Measurements from ENCODE around the gene RELL1. TPM values are rescaled to one million over a fixed set of nuclear protein-coding genes. Genes with fewer than 3 reads are reported as not detected.

The RELL1 gene
- polyA plus RNA-seq, 1 of the 3 experiments (the other 2 are of a cell fraction), result 4.5 TPM

DNA sequence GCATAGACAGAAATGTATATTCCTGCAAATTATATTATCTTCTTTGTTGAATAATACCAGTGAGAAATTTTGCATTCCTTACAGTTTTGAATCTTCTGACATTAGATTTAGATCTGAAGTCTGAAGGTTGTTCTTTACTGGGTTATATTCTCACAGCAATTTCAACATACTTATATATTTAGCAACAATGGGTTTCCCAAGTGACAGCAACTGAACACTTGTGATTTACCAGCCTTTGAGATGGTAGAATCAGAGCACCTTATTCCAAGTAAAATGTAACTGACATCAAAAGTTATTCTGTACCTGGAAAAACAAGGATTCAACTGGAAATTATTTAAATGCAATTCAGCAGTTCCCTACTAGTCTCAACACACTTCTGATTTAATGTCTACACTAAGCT, 66.0 kb downstream of the RELL1 start:
- Histone ChIP-seq H3K9me2 (no peaks in the 10 kb centered on the region), H3K27ac (ENCODE audit: low read depth in 2 of 2, low read length in 1 of 2) (no peak overlapping the region), H4K20me1 (ENCODE audit: insufficient read depth) (no peaks in the 10 kb centered on the region), H3K27me3 (ENCODE audit: insufficient read depth) (no peaks in the 10 kb centered on the region), H3K4me2 (no peak overlapping the region), H3K79me2 (ENCODE audit: insufficient read depth) (no peaks in the 10 kb centered on the region), H3K9me3 (no peaks in the 10 kb centered on the region), H3F3A (replicated peaks; ENCODE audit: insufficient read depth) (no peaks in the 10 kb centered on the region), H2AFZ (ENCODE audit: low read depth) (no peak overlapping the region), H3K36me3 (replicated peaks in 1 of 2; ENCODE audit: control insufficient read depth in 1 of 2, insufficient read depth in 2 of 2, low read length in 1 of 2) (no peaks in the 10 kb centered on the region), H3K4me1 (ENCODE audit: control insufficient read depth in 1 of 2, insufficient read depth in 2 of 2, low read depth in 1 of 2, low read length in 1 of 2) (peaks cover 0 to 14% of the 10 kb centered on the region in 2 experiments; a peak in 2 of 4 replicates), H3K4me3 (ENCODE audit: low read depth in 2 of 2, low read length in 1 of 2) (no peak overlapping the region), H3K9ac (no peak overlapping the region)
- TF ChIP-seq, protein P1, sequence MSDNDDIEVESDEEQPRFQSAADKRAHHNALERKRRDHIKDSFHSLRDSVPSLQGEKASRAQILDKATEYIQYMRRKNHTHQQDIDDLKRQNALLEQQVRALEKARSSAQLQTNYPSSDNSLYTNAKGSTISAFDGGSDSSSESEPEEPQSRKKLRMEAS (IDR thresholded peaks at IDR 0.05; ENCODE audit: low read depth), result no peak
- TF ChIP-seq FOSL2 (IDR thresholded peaks at IDR 0.05; ENCODE audit: borderline replicate concordance, low read depth) (no peak), RXRA (IDR thresholded peaks at IDR 0.05; ENCODE audit: borderline replicate concordance, low read depth) (no peak), RFX5 (IDR thresholded peaks at IDR 0.05; ENCODE audit: low read length) (no peak), NRF1 (IDR thresholded peaks at IDR 0.05; ENCODE audit: low read depth, low read length) (no peak), CHD2 (IDR thresholded peaks at IDR 0.05; ENCODE audit: low read length, partially characterized antibody) (no peak), EZH2phosphoT487 (IDR thresholded peaks at IDR 0.05; ENCODE audit: borderline replicate concordance, low read depth) (no peak), NFIC (IDR thresholded peaks at IDR 0.05; ENCODE audit: borderline replicate concordance) (no peak), JUND (IDR thresholded peaks at IDR 0.05) (no peak), FOXM1 (IDR thresholded peaks at IDR 0.05; ENCODE audit: low read depth) (no peak), TAF1 (IDR thresholded peaks at IDR 0.05; ENCODE audit: borderline replicate concordance, low read depth, low read length) (no peak), ELF1 (IDR thresholded peaks at IDR 0.05) (no peak), TEAD4 (IDR thresholded peaks at IDR 0.05; ENCODE audit: borderline replicate concordance, insufficient read depth) (no peak), GABPA (IDR thresholded peaks at IDR 0.05; ENCODE audit: low read depth) (no peak), GATA2 (CRISPR knock-in tag; IDR thresholded peaks at IDR 0.05) (no peak), TCF12 (IDR thresholded peaks at IDR 0.05) (no peak), RAD21 (IDR thresholded peaks at IDR 0.05; ENCODE audit: low read length) (no peak)
- TF ChIP-seq, protein P2, sequence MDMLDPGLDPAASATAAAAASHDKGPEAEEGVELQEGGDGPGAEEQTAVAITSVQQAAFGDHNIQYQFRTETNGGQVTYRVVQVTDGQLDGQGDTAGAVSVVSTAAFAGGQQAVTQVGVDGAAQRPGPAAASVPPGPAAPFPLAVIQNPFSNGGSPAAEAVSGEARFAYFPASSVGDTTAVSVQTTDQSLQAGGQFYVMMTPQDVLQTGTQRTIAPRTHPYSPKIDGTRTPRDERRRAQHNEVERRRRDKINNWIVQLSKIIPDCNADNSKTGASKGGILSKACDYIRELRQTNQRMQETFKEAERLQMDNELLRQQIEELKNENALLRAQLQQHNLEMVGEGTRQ (IDR thresholded peaks at IDR 0.05; ENCODE audit: borderline replicate concordance, low read depth, low read length), result no peak
- TF ChIP-seq, protein P3, sequence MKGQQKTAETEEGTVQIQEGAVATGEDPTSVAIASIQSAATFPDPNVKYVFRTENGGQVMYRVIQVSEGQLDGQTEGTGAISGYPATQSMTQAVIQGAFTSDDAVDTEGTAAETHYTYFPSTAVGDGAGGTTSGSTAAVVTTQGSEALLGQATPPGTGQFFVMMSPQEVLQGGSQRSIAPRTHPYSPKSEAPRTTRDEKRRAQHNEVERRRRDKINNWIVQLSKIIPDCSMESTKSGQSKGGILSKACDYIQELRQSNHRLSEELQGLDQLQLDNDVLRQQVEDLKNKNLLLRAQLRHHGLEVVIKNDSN (IDR thresholded peaks at IDR 0.05; ENCODE audit: borderline replicate concordance, low read depth), result no peak
- TF ChIP-seq, protein P4, sequence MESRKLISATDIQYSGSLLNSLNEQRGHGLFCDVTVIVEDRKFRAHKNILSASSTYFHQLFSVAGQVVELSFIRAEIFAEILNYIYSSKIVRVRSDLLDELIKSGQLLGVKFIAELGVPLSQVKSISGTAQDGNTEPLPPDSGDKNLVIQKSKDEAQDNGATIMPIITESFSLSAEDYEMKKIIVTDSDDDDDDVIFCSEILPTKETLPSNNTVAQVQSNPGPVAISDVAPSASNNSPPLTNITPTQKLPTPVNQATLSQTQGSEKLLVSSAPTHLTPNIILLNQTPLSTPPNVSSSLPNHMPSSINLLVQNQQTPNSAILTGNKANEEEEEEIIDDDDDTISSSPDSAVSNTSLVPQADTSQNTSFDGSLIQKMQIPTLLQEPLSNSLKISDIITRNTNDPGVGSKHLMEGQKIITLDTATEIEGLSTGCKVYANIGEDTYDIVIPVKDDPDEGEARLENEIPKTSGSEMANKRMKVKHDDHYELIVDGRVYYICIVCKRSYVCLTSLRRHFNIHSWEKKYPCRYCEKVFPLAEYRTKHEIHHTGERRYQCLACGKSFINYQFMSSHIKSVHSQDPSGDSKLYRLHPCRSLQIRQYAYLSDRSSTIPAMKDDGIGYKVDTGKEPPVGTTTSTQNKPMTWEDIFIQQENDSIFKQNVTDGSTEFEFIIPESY (IDR thresholded peaks at IDR 0.05; ENCODE audit: borderline replicate concordance, low read depth), result no peak
- no peak for DNase-seq
- POLR2A ChIA-PET, result no interaction called here
- CTCF ChIA-PET, result interaction anchor here (0.8 to 1.4 kb wide), 3 partner anchors 11 to 181 kb away, joined by 3 to 5 read pairs (median 3); no protein-coding TSS in a partner anchor
